Measurements from ENCODE around the gene SAT2.
"Not testable (repeated sequence)": the region's sequence is repeated elsewhere in the genome, so short reads cannot be mapped to it uniquely, and the experiment has no call there.

Gene SAT2

DNA sequence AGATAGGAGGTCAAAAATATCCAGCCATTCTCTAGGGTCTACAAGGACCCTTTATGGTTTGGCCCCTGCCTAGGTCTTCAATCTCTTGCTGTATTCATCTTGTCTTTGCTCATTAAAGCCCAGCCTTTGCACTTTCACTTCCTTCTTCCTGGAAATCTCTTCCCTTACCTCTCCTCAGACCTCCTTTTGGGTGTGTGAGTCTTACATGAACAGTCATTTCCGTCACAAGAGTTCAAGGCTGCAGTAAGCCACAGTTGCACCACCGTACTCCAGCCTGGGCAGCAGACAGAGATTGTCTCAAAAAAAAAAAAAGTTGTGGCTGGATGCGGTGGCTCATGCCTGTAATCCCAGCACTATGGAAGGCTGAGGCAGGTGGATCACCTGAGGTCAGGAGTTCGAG, 17.2 kb upstream of the SAT2 start:
- Mint-ChIP-seq H3K4me3 (no peak overlapping the region), H3K27me3 (ENCODE audit: low read depth, poor library complexity) (peaks cover 27% of the 10 kb centered on the region), H3K9me3 (peaks cover 5% of the 10 kb centered on the region), H3K36me3 (ENCODE audit: low read depth) (no peaks in the 10 kb centered on the region), H3K27ac (no peak overlapping the region), H3K4me1 (peaks cover 11% of the 10 kb centered on the region)
- no peak for DNase-seq
- TF ChIP-seq, protein P1, sequence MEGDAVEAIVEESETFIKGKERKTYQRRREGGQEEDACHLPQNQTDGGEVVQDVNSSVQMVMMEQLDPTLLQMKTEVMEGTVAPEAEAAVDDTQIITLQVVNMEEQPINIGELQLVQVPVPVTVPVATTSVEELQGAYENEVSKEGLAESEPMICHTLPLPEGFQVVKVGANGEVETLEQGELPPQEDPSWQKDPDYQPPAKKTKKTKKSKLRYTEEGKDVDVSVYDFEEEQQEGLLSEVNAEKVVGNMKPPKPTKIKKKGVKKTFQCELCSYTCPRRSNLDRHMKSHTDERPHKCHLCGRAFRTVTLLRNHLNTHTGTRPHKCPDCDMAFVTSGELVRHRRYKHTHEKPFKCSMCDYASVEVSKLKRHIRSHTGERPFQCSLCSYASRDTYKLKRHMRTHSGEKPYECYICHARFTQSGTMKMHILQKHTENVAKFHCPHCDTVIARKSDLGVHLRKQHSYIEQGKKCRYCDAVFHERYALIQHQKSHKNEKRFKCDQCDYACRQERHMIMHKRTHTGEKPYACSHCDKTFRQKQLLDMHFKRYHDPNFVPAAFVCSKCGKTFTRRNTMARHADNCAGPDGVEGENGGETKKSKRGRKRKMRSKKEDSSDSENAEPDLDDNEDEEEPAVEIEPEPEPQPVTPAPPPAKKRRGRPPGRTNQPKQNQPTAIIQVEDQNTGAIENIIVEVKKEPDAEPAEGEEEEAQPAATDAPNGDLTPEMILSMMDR (IDR thresholded peaks at IDR 0.05): no peak

DNA sequence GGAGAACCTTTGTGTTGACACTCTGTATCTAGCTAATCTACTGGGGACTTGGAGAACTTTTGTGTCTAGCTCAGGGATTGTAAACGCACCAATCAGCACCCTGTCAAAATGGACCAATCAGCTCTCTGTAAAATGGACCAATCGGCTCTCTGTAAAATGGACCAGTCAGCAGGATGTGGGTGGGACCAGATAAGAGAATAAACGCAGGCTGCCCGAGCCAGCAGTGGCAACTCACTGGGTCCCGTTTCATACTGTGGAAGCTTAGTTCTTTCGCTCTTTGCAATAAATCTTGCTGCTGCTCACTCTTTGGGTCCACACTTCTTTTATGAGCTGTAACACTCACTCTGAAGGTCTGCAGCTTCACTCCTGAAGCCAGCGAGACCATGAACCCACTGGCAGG, 14.0 kb upstream of the SAT2 start:
- H3K27ac Mint-ChIP-seq: peak overlapping the region; percentile 21
- peaks cover 20% of the 10 kb centered on the region for H3K27me3 Mint-ChIP-seq (ENCODE audit: low read depth, poor library complexity)
- not testable (repeated sequence) for DNase-seq; H3K4me3 Mint-ChIP-seq; H3K9me3 Mint-ChIP-seq; H3K36me3 Mint-ChIP-seq (ENCODE audit: low read depth)
- peaks cover 12% of the 10 kb centered on the region for H3K4me1 Mint-ChIP-seq

DNA sequence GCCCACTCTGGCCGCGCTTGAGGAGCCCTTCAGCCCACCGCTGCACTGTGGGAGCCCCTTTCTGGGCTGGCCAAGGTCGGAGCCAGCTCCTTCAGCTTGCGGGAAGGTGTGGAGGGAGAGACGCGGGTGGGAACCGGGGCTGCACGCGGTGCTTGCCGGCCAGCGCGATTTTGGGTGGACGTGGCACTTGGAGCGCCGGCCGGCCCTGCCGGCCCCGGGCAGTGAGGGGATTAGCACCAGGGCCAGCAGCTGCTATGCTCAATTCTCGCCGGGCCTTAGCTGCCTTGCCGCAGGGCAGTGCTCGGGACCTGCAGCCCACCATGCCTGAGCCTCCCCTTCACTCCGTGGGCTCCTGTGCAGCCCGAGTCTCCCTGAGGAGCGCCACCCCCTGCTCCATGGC, 13.2 kb upstream of the SAT2 start:
- Mint-ChIP-seq H3K4me3 (no peak overlapping the region), H3K27me3 (ENCODE audit: low read depth, poor library complexity) (peaks cover 20% of the 10 kb centered on the region), H3K36me3 (ENCODE audit: low read depth) (no peaks in the 10 kb centered on the region), H3K9me3 (peaks cover 5% of the 10 kb centered on the region), H3K4me1 (peaks cover 20% of the 10 kb centered on the region), H3K27ac (no peak overlapping the region)
- no peak for DNase-seq
- TF ChIP-seq, protein P1 (IDR thresholded peaks at IDR 0.05): no peak

DNA sequence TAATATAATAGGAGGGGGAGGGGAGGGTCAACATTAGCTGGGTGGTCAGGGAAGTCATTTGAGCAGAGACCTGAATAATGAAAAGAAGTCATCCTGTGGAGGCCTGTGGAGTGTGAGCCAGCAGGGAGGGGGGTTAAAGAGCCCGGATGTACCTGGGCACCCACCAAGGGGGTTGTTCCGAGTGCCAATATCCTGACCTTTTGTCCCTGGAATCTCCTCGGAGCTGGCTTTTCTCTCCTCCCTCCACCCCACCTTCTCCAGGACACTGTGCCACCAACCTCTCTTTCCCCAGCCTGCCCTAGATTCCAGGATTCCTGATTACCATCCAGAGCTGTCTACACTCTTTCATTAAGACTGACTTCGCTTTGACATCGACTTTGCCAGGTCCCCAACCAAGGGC, 8.5 kb upstream of the SAT2 start:
- TF ChIP-seq, protein P1 (IDR thresholded peaks at IDR 0.05): no peak
- peak overlapping the region; percentile 54 for H3K27ac Mint-ChIP-seq
- peaks cover 11% of the 10 kb centered on the region for H3K27me3 Mint-ChIP-seq (ENCODE audit: low read depth, poor library complexity)
- no peak overlapping the region for H3K4me3 Mint-ChIP-seq
- no peaks in the 10 kb centered on the region for H3K36me3 Mint-ChIP-seq (ENCODE audit: low read depth)
- DNase-seq: no peak
- H3K4me1 Mint-ChIP-seq: peaks cover 41% of the 10 kb centered on the region
- no peaks in the 10 kb centered on the region for H3K9me3 Mint-ChIP-seq

DNA sequence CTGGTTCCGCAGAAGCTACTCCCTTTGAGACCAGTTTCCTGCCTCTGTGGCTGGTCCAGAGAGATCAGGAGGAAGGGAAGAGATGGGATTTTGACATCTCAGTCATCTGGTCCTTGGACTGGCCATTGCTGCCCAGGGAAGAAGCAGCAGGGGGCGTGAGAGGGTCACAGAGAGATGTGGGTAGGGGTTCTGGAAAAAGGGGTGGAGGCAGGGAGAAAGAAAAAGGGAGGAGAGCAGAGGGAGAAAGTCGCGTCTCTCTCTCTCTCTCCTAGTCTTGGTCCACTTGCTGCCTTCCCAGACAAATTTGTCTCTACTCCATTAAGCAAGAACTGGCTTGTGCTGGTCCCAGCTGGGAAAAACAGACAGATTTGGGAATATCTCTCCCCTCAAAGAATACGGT, 6.8 kb upstream of the SAT2 start:
- Mint-ChIP-seq H3K4me3 (no peak overlapping the region), H3K4me1 (peaks cover 57% of the 10 kb centered on the region), H3K9me3 (no peaks in the 10 kb centered on the region), H3K27ac (no peak overlapping the region), H3K36me3 (ENCODE audit: low read depth) (no peaks in the 10 kb centered on the region), H3K27me3 (ENCODE audit: low read depth, poor library complexity) (peaks cover 6% of the 10 kb centered on the region)
- TF ChIP-seq, protein P1 (IDR thresholded peaks at IDR 0.05): peak; percentile 68
- DNase-seq: peak; percentile 84

DNA sequence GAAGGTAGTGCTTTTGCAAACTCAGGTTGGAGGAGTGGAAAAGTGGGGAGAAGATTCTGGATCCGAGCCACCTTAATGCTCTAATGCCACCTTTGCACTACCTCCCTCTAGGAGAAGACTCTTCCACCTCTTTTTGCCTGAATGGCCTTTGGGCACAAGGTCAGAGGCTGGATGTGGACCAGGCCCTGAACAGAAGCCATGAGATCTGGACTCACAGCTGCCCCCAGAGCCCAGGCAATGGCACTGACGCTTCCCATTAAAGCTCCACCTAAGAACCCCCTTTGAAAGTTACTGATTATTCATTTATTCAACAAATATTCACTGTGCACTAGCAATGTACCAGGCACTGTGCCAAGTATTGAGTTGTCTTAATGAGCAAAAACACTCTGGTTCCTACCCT, 5.5 kb upstream of the SAT2 start:
- Mint-ChIP-seq H3K4me3 (no peak overlapping the region), H3K9me3 (no peaks in the 10 kb centered on the region), H3K4me1 (peaks cover 58% of the 10 kb centered on the region), H3K27ac (peak overlapping the region; percentile 72), H3K36me3 (ENCODE audit: low read depth) (no peaks in the 10 kb centered on the region), H3K27me3 (ENCODE audit: low read depth, poor library complexity) (peaks cover 2% of the 10 kb centered on the region)
- TF ChIP-seq, protein P1 (IDR thresholded peaks at IDR 0.05): no peak
- DNase-seq: no peak
